HG03025 (cell line): ENCODE results near the gene SUGCT.

Source experiments
- ATAC-seq: cut with Tn5 transposase; IDR thresholded peaks from one replicate; pipeline ENCODE4 v1.9.1; 2021; ENCODE audit warnings: mild to moderate bottlenecking, moderate library complexity; ENCODE audit not compliant: unreplicated experiment, low FRiP score

SUGCT gene

DNA sequence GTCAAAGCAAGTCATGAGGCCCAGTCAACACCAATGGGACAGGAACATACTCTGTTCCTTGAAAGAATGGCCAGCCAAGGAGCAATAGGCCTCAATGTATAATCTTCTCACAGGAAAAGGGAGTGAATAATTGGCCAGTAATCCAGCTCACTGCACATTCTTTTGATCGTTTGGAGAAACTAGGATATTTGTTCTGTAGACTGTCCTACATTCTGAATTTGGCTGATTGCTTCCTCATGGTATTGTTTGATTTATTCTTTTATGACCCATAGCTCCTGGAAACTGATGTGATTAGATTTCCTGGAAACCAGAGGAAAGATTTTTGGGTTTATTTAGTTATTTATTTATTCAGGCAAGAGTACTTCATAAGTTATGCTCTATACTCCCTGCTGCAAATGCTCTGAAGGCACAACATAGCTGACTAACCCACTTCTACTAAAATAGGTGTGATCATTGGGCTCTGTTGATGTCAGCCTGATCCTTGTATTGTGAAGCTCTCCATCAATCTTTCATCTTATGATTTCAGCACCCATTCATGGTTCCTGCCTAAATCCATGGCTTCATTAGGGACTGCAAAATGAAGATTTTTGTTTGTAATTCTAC, 745.2 kb downstream of the SUGCT start:
- ATAC-seq: no peak

- no peak for ATAC-seq
These were observed 745.8 kb downstream of the SUGCT start for GRCh38 chr7:40880581-40880980.

GRCh38 chr7:40881405-40881926, 746.7 kb downstream of the SUGCT start:
- no peak for ATAC-seq

DNA sequence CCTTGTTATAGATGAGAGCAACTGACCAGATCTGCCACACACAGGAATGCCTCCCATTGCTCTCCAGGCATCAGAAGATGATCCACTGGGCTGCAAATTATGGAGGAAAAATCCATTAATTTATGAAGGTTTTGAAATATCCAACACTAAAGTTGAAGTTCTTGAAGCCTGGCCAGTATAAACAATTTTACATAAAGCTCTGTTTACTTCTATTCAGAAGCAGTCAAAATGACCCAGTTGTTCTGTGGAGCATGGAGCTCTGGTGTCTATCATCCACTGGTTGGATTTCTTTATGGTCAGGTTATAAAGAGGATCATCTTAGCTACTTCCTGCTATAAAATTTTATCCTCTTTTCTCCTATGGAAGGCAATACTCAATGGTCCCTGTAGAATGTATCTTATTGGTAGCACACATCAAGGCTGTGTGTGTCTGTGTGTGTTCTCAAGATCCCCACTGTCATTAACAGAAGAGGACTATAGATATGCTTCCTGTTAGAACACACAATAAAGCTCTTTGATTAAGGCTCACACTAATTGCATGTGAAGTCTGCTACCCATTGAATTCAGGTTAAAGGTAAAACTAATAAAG, 747.4 kb downstream of the SUGCT start:
- ATAC-seq: no peak

GRCh38 chr7:40883826-40884225, 749.0 kb downstream of the SUGCT start:
- no peak for ATAC-seq

- no peak for ATAC-seq
These were observed 749.4 kb downstream of the SUGCT start for GRCh38 chr7:40884241-40884640.

- ATAC-seq: no peak
These were observed 750.7 kb downstream of the SUGCT start for GRCh38 chr7:40885503-40885902.

- no peak for ATAC-seq
These were observed 752.3 kb downstream of the SUGCT start for GRCh38 chr7:40887099-40887498.

GRCh38 chr7:40888499-40888898, 753.7 kb downstream of the SUGCT start:
- ATAC-seq: no peak

- ATAC-seq: no peak
These were observed 754.3 kb downstream of the SUGCT start for GRCh38 chr7:40889099-40889498.

DNA sequence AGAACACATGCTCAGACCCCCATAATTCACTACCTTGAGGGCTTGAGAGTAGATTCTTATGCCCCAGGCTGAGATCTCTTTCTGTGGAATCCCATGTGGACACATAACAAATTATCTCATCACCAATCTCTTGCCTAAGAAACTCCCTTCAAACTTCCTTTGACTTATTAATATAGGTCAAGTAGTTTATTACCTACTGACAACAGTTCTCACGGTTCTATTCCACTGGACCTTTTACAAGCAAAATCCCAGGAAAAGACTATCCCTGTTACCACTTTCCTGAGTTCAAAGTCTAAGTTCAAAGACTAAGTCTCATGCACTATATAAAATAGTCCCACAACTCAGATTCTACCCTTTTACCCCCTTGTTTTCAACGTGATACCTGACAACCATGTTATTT, 754.7 kb downstream of the SUGCT start:
- ATAC-seq: no peak

GRCh38 chr7:40890088-40890692, 755.4 kb downstream of the SUGCT start:
- no peak for ATAC-seq

- no peak for ATAC-seq
These were observed 756.4 kb downstream of the SUGCT start for GRCh38 chr7:40891232-40891631.

DNA sequence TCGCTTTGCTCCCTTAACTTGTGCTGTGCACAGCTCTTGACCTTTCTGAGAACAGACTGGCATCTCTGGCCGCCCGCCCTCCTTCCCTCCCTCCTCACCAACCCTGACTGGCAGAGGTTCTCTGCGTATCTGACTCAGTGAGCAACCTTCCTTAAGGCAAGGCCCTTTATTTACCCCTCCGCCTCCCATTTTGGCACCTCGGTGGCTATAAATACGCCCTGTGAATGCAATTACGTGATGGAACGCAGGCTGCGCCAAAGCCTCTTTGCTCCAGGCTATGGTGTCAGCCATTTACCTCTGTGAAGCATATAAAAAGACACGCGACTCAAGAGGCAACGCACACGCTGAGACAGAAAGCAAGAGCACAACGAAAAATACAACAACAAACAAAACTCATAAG, 764.3 kb downstream of the SUGCT start:
- no peak for ATAC-seq

DNA sequence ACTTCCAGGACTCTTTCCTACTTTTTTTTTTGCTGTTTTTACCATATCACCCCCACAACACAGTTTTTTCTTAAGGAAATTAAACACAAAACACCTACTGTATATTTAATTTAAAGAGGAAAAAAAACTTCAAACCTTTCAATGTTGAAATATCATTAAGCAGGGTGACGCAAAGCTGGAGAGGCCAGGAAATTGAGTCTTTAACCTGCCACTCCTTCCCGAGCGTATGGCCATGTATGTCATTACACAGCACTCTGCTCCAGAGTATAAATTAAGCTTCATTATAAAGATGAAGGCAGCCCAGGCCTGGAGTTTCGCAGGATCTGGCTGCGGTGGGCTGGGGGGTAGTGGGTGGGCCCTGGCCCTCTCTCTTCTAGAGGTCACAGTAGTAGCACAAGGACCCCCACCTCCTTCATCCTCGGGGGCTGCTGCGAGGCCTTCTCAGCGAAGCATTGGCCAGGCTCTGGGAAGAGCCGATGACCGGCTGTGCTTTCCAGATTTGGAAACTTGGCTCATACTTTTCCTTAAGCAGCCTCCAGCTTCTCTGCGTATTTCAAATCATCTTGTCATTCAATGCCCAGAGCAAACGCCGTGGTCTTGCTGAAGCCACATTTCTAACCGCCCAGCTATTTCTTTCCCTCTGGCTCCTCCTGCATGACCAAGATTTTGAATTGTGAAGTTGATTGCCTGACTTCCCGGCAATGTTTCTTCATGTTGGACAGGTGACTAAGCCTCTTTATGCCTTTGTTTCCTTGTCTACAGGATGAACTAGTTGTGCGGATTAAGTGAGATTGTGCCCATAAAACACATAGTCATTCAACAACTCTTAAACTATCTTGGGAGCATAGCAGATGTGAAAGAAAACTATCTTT, 765.1 kb downstream of the SUGCT start:
- ATAC-seq: no peak

- ATAC-seq: no peak
These were observed 769.1 kb downstream of the SUGCT start for GRCh38 chr7:40903872-40904271.

GRCh38 chr7:40907286-40907685, 772.5 kb downstream of the SUGCT start:
- no peak for ATAC-seq

- no peak for ATAC-seq
These were observed 774.7 kb downstream of the SUGCT start for GRCh38 chr7:40909346-40909980.
